GM19240 (cell line): ENCODE results near the gene IGSF5.
"Not testable (repeated sequence)": the region's sequence is repeated elsewhere in the genome, so short reads cannot be mapped to it uniquely, and the experiment has no call there.

Experiments used
- DNase-seq: peaks from one replicate; pipeline ENCODE4 v3.0.0; 2011; ENCODE audit warnings: low spot score; ENCODE audit not compliant: insufficient read length

Gene IGSF5

DNA sequence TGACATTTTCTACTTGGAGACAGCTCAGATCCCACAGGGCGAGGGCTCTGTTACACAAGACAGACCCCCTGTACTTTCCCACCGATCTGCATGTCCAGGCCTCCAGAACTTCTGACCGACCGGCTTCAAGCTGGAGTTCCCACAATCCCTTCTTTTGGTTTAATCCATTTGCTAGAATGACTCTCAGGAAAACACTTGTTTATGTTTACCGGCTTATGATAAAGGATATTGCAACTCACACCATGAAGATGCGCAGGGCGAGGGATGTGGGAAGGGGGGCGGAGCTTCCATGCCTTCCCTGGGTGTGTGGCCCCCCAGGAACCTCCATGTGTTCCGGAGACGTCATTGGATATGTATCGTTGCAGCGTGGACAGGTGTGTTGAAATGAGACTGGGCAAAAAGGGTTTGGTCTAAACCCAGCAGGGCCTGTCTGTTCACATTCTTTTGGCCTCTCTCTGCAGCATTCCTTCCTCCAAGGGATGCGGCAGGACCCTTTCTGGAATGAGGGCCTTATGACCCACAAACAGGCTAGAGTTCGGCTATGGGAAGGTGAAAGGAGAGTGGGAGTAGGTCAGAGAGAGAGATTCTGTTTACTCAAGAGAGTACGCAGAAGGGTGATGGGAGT is 7.5 kb upstream of the IGSF5 start:
- DNase-seq = no peak

DNA sequence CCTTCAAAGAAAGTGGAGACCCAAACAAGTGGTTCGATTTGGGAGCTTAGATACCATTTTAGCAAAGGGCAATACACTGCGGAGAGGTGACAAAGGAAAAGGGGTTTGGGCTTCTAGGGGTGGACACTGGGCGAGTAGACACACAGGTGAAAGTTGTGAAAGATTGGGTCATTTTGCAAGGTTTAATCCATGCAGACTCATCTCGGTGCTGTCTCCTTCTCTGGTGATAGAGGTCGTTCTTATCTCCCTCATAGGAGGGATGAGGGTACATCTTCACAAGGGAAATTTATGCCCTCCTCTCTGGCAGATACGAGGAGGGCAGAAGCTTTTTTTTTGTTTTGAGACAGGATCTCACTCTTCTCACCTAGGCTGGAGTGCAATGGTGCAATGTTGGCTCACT is 6.4 kb upstream of the IGSF5 start:
- no peak for DNase-seq

DNA sequence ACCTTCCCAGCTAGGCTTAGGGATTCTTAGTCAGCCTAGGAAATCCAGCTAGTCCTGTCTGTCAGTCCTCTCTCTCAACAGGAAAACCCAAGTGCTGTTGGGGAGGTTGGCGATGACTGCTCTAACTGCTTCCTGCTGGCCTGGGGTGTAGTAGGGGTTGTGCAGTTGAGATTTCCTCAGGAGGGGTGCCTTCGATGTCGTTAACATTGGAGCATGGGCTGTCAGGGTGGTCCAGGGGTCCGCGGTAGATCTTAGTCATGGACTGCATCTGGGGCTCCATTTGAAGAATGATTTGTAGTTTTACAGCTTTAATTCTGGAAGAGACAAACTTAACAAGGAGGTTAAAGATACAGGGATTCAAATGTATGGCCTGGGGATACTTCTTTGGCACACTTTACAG is 5.5 kb upstream of the IGSF5 start:
- DNase-seq = not testable (repeated sequence)

DNA sequence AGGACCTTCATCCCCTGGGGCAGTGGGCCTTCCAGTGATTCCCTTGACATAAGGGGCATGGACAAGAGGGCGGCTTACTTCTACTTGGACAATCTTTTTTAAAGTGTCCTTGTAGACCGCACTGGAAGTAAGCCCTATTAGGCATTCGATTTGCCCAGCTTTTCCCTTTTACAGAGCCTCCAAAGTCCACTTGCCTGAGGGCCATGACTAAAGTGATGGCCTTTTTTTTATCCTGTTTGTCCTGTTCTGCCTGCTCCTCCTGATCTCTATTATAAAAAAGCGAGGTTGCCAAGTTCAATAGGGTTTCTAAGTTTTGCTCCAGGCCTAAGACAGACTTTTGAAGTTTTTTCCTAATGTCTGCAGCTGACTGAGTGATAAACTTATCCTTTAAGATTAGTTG is 2.4 kb upstream of the IGSF5 start:
- not testable (repeated sequence) for DNase-seq

DNA sequence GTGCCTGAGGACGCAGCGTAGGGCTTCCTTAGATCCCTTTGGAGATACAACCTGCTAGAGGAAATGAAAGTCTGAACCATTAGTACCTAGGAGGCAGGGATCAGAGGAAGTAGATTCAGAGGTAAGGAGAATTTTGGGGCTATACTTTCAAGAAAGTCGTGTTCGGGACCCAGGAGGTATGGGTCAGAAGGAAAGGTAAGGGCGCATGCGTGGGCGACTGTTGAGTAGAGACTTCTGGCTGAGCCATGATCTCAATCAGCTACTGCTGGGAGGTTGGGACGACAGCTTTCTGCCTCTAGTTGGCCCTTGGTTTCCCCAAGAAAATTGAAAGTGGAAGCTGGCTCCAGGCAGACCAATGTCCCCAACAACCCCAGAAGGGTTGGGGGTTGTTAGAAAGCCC is 349 bp downstream of the IGSF5 start:
- DNase-seq = not testable (repeated sequence)

DNA sequence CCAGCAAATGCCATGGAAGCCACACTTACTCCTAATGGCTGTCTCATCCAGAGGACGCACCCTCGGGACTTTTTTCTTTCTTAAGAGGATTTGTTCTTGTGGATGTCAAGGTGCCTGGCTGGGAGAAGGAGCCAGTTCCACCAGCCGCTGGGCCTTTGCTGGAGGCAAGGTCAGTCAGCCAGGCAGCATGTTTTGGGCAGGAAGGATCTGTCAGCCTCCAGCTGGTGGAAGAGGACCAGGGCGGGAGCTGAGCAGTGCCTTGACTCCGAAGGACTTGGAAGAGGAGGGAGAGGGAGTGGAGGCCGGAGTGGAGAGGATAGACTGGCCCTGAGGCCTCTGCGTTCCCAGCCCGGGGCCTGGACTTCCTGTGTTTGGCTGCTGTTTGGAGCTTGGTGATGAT is 5.7 kb downstream of the IGSF5 start:
- DNase-seq = no peak

DNA sequence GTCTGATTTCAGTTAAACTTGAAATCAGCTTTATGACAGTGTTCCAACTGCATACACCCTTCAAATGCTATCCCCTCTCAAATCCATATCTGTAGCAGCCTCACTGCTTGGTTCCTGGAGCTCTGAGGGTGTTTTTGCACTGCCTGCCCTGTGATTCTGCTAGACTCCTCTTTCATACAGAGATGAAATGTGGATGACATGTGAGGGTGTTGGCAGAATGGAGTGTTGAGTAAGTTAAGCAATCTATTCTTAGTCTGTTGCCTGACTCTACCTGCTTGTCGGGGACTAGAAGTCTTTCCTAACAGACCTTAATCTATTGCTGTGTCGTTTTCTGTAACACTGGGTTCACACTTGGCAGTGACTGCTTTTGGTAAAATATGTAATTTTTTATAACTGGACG is 9.8 kb downstream of the IGSF5 start:
- no peak for DNase-seq

DNA sequence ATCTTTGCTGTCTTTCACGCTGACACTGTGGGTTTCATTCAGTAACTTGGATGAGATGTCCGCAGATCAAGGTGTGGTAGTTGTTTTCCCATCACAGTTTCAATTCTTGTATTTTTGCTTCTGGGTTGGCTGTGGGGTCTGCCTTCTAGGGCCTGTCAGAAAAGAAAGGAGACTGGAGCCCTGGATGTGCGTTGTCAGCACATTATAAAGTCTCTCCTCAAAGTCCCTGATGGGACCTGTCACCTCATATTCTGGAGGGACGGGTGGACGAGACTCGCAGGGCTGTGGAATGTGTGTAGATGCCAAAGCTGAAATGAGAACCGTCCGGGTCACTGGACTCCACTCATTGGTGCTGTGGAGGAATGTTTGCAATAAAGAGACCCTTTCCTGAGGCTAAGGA is 11.3 kb downstream of the IGSF5 start:
- DNase-seq = no peak

DNA sequence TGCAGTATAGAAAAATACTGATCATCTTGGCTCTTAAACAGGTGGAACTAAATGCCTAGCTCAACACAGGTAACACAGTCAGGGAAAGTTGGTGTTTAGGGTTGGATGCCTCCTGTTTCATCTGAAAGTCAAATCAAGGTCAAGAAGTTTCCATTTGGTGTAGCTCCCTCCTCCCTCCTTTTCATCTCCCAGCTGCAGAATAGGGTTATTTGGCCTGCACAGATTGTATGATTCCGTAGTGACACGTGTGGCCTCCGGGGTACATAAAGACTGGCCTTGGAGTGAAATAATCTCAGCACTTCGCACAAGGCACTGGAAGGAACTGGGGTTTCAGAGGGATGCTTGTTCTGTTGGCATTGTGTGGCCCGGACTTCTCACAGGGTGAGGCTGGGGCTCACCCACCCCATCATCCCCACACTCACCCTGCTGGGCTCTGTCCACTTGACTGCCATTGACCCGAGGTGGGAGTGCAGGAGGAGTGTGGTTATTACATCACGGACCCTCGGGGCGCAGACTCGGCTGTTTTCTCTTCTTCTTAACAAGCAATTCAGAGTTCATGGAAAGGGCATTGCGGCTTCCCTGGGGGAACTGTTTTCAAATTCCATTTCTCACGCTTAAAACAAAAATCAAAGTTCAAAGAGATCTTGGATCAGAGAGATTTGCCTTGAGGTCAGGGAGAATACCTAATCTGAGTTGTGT is 18.4 kb downstream of the IGSF5 start:
- DNase-seq = no peak

DNA sequence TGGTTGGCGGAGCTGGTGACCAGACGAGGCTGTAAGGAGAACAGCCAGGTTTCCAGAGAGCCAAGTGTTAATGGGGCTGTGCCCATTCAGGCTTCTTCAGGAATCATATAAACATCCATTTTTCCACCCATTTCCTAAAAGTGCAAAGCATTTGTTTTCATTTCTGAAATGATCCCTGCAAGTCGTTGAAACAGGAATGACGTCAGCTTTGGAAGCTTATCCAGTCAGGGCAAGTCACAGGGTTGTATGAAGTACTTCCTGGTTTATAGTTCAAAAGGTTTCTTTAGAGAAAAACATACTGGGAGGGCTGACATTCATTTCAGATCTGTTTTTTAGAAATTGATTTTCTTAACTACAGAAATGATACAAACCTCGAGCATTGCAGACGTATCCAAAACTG is 29.2 kb downstream of the IGSF5 start:
- DNase-seq = no peak

DNA sequence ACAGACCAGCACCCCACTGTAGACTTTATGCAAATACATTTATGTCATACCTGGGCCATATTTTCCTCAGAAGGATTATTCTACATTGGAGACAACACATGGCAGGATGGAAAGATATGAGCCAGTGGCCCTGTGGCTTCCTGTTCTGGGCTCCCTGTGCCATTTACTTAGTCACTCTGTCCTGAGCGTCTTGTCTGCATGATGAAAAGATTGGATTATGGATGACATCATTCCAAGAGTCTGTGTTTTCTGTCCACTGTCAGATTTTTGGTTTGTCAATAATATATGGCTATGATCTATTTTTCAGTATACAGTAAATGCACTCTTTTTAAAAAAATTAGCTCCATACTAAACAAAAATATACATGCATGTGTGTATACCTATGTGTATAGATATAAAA is 30.8 kb downstream of the IGSF5 start:
- DNase-seq = no peak

DNA sequence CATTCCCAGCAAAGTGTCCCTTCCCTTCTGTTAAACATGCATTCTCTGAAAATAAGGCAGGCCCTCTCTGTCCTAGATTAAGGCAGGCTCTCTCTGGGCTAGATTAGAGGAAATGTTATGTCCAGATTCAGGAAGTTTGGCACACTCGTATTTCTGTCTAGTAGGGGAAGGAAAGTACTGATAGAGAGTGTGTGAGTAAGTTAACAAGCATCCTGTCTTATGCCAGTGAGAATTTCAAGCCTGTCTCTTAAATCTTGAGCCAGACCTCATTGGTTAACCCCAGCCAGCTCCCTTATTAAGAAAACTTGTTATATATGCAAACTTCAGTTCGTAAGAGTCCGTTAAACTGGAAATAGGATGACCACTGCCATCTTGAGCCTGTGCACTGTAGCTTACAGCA is 31.6 kb downstream of the IGSF5 start:
- no peak for DNase-seq

DNA sequence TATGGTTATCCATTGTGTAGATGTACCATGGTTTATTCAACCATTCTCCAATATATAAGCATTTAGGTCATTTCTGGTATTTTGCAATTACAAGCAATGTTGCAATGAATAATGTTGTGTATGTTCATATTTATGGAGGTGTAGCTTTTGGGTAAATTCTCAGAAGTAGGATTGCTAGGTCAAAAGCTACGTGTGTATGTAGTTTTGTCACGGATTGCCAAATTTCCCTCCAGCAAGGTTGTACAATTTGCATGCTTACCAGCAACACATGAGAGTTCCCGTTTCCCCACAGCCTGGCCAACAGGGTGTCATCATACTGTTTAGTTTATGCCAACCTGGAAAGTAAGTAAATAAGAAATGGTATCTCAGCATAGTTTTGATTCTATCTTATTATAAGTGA is 36.3 kb downstream of the IGSF5 start:
- no peak for DNase-seq

DNA sequence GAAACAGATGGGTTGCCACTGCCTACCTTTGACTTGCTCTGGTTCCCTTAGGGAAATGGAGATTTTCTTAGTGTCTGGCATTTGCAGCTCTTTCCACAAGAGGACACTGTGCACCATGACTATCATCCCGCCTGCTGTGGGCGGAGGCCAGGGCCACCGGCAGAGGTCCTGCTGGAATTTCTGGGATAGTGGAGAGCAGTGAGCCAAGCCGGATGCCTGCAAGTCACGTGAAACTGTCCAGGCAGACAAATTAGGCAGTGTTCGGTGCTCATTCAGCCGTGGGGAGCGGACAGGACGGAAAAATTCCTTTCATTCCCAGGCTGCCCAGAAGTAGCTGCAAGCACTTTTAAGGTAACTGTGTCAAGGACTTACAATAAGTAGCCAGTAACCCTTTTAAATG is 43.4 kb downstream of the IGSF5 start:
- DNase-seq = no peak

DNA sequence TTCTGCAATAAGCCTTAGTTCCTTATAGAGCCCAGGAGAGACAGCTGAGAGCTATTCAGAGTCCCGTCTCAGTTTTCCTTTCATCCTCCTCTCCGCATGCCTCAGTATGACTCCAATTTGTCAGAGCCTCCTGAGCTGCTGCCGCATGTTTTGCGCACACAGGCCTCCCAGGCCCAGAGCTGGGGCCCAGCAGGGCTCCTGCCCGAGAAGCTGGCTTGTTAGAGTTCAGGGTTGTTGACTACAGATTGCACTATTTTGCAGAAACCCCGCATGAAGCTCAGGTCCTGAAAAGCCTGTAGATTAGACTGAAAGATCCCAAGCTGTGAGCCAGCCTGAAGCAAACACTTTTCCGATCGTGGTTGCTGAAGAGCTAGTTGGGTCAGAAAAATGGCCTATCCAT is 51.5 kb downstream of the IGSF5 start:
- no peak for DNase-seq

DNA sequence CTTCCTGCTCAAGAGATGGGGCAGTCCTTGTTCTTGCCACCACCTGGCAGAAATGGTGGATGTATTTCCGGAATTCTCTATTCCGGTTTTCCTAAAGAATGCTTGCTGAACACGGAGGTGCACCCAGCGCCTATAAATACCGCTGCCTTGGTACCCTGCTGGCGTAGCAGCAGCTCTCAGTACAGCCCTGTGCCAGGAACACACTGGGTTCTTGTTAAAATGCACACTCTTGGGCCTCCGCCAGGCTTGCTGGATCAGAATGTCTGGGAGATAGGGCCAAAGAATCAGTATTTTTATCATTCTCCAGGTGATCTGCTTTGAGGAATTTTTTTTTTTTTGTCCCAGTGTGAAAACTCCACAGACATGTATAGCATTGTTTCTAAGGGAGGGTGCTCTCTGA is 54.2 kb downstream of the IGSF5 start:
- DNase-seq = no peak

DNA sequence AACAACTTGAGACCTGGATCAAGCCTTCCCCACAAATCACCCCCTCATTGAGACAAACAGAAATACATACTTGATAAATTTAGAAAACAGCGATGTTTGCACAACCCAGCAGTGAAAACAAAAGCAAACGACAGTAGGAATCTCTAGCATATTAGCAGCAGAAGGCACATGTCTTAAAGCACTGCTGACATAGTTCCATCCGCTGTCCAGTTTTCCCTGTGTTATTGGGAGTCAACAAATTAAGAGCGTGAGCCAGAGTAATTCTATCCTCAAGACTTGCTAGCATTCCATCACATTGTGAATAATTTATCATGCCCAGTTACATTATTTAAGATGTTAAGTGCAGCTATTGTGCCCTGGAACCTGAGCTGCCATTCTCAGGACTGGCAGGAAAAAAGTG is 55.3 kb downstream of the IGSF5 start:
- DNase-seq = no peak

DNA sequence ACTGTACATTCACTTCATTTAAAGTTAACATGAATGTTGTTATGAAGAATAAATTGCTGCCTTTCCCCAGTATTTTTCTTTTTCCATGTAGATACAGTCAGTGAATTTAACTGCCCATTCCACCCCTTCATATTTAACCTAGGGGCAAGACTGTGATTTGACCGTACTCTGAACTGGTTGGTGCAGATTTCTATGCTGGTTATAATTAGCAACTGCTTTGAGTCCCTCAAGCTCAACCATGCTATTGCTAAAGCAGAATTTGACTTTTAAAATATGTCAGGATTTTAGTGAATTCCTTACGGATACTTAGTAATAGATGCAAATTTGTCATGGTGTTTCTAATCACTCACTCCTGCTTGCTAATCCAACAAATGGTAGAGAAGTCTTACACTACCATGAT is 57.2 kb downstream of the IGSF5 start:
- DNase-seq = no peak

DNA sequence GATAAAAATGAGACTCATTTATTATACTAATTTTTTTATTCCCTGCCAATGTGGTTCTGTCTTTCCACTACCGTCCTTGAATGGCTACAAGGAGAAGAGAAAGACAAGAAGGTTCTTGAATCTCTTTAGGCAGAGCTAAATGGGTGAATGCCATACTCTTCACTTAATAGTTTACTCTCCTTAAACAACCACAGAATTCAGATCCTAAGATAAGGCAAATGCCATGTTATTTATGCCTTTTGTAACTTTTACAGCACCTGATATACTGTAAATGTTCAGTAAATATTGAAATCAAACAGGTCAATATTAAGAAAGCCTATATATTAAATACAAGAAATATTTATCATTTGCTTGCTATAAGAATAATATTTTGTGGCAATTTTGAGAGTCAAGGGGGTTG is 58.4 kb downstream of the IGSF5 start:
- no peak for DNase-seq

DNA sequence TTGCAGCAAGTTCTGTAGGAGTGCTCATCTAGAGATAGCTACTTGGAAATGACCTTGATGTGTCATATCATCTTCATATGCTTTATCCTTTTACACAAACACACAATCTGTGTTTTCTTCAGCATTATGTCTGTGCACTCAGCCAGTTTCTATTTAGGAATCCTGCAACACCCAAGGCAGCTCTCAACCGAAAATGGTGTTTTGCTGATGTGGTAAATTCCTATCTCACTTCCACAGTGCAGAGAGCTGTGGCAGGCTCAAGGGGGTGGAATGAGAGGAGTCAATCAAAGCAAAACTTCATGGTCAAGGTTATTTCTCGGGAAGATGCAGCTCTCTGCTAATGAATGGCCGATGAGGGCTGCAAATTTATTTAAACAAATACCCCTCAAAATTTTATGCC is 59.3 kb downstream of the IGSF5 start:
- no peak for DNase-seq

DNA sequence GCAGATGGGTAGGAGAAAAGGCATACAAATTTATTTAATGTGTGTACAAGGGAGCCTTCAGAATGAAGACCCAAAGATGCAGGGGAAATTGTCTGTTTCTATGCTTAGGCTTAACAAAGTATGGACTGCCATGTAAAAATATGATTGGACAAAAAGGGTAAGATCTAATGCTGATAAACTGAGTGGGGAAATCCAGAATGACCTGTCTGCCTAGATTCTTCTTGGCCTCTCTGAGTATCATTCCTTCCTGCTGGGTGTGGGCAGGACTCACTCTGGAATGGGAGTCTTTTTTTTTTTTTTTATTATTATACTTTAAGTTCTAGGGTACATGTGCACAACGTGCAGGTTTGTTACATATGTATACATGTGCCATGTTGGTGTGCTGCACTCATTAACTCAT is 61.0 kb downstream of the IGSF5 start:
- DNase-seq = no peak

DNA sequence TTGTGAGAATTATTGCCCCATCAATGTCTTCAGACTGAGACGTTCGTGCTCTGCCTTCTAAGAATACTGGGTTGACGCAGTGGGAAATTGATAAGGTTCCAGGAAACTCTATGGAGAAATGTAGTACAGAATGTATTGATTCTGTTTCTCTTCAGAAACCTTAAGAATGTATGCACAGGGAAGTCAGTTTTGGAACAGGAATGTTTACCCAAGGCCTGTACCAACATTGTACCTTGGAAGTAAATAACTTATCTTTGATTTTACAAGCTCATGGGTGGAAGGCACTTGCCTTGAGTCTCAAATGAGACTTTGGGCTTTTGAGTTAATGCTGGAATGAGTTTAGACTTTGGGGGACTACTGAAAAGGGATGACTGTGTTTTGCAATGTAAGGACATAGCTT is 62.8 kb downstream of the IGSF5 start:
- DNase-seq = no peak

DNA sequence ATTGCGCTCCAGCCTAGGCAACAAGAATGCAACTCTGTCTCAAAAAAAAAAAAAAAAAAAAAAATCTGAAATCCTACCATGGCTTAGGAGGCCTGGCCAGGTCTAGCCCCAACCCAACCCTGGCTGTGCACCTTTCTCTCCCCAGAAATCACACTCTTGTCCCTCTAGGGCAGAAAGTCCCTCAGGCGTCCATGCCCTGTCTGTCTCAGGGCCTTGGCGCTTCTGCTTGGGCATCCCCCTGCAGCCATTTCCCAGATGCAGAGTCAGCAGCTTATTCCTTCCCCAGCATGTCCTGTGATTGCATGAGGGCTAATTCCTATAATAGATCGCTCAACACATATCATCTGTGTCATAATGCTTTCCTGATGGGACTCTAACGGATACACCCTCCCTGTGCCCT is 65.0 kb downstream of the IGSF5 start:
- DNase-seq = no peak

DNA sequence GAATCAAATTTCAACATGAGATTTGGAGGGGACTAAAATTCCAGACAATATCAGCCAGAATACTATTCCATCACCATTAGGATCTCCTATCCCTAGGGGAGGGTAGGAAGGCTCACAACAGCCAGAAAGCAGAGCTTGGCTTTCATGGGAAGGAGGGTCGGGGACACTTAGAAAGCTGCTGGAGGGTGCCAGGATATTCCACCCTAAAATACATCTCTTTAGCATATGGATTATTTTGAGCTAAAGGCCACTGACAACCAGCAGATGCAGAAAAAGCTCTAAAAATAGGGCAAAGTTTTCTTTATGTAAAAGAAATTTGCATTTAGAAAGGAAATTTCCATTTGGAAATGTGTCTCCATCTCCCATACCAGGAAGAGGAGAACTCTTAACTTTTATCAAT is 68.0 kb downstream of the IGSF5 start:
- DNase-seq = no peak
